Measurements from ENCODE around the gene PGAP6.
"Not testable (repeated sequence)": the region's sequence is repeated elsewhere in the genome, so short reads cannot be mapped to it uniquely, and the experiment has no call there.

PGAP6 gene

DNA sequence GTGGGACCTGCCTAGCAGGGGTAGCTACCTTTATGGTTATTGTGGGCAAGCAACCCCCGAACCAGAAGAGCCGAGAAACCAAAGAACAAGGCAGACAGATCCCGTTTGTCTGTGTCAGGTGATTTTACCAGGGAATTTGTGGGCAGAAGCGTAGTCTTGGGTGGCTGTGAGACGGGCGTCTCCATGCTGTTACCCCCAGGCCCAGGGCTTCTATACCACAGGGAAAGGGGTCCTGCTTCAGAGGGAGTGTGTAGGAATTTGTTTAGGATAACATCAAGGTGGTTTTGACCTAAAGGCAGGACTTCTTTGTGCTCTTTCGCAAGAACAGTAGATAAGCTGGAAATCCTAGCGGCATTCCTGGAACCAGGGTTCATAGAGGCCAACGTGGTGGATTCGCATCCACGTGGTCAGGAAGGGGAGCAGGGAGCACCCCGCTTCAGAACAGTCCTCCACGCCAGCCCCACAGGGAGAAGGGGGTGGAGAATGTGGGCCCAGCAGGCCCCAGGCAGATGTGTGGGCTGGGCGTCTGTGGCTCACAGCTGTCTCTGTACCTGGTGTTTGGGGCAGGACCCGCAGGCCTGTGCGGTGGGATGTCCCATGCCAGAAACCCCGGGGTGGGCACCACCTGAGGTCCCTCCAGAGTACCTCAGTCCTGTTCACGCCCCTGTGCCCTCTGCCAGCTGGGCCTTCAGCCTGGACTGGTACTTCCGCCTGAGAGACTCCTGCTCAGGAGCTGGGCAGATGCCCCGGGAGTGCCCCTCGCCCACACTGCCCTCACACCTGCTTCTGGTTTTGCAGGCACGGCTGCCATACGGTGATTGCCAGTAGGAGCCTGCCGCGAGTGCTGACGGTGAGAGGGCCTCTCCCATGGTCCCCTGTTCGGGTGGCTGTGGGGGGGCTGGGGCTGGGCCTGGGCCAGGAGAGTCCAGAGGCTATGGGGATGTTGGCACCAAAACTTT lies 24.0 kb upstream of the PGAP6 start:
- peak overlapping the region in 1 of 21 experiments; percentile 37 for H3K27ac ChIP-seq
- no peak overlapping the region for H3K4me3 ChIP-seq

DNA sequence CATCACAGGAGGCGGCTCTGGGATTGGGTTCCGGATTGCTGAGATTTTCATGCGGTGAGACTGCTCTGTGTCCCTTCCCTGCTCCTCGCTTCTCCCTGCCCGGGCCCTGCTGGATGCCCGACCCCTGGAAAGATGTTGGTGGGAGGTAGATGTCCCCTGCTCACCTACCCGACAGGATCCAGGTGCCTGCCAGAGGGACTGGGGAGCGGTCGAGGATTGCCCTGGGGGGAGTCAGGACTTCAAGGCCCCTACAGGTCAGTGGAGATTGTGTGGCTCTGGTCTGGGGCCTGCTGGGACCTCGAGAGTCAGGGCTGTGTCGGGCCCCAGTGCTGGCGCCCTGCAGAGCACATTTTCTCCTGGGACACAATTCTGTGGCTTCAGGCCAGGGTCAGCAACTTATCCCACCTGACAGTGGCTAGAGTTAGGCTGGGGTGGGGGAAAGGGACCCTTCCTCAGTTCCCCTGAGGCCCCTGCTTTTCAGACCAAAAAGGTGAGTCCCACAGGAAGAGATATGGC lies 23.3 kb upstream of the PGAP6 start:
- Histone ChIP-seq H3K27ac (peak overlapping the region in 1 of 21 experiments; percentile 37), H3K4me3 (no peak overlapping the region)

DNA sequence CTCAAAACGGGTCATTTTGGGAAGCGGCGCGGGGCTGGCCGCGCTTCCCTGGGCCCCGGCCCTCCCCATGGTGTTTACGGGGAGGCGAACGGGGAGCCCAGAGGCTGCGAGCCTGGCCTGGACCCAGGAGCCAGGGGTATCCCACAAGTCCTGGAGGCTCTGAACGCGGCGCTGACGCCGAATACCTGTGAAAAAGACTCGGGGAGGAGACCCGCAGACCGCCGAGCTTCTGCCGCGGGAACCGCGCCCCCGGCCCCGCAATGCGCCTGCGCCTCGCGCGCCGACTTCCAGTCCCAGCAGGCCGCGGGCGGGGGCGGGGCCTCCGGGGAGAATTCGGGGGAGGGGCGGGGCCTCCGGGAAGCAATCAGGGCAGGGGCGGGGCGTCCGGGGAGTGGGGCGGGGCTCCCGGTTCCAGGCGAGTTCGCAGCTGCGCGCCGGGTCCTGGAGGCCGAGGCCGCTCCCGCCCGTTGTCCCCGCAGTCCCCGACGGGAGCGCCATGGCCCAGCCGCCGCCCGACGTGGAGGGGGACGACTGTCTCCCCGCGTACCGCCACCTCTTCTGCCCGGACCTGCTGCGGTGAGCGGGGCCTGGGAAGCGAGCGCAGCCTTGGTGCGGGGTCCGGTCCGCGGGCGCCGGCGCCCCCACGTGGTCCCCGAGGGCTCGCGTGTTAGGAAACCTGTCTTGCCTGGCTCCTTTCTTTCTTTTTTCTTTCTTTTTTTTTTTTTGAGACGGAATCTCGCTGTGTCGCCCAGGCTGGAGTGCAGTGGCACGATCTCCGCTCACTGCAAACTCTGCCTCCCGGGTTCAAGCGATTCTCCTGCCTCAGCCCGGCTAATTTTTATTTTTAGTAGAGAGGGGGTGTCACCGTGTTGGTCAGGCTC lies 19.9 kb upstream of the PGAP6 start, which contains the start of gene DECR2:
TSS of gene DECR2 (plus strand) at position 418 of the 881 bp plus-strand sequence. CDS start at position 497, 79 bp downstream.
- H3K4me3 ChIP-seq = peak within 1 kb of the TSS; percentile 61 to 90 (median 75)
- H3K27ac ChIP-seq = peak within 1 kb of the TSS; percentile 59 to 93 (median 87)

DNA sequence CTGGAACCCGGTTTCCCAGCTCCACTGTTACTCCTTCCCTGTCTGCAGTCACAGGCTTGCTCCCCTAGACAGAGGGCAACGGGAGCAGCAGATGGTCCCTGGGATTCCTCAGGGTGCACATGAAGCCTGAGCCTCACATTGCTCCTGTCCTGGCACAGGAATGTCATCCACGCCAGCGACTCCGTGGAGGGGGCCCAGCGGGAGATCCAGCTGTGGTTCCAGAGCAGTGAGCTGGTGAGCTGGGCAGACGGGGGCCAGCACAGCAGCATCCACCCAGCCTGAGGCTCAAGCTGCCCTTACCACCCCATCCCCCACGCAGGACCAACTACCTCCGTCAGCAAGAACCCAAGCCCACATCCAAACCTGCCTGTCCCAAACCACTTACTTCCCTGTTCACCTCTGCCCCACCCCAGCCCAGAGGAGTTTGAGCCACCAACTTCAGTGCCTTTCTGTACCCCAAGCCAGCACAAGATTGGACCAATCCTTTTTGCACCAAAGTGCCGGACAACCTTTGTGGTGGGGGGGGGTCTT lies 18.3 kb upstream of the PGAP6 start:
- peak overlapping the region in 2 of 7 experiments; percentile 61 to 81 for H3K4me3 ChIP-seq
- H3K27ac ChIP-seq = peak overlapping the region in 17 of 21 experiments; percentile 83 to 93 (median 88)

DNA sequence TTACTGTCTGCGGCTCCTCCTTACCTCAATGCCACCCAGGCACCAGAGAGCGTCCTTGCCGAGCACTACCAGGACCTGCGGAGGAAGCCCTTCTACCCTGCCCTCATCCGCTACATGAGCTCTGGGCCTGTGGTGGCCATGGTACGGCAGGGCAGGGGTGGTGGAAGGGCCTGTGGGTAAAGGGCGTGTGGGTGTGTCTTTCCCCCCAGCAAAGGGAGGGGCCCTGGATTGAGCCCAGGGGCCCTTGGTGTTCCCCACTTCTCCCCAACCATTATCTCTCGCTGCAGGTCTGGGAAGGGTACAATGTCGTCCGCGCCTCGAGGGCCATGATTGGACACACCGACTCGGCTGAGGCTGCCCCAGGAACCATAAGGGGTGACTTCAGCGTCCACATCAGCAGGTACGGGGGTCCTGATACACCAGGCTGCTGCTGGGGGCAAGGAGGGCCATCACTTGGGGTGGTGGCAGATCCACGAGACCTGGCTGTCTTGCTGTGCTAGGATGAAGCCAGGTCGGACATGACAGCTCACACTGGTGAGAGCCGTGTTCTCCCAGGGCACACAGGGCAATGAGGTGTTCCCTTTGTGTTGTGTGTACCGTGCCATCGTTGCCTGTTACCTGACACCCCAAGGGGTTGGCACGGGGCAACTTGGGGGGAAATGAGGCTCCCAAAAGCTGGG lies 17.7 kb upstream of the PGAP6 start:
- Histone ChIP-seq H3K4me3 (no peak overlapping the region), H3K27ac (peak overlapping the region in 5 of 21 experiments; percentile 40 to 89 (median 87))

DNA sequence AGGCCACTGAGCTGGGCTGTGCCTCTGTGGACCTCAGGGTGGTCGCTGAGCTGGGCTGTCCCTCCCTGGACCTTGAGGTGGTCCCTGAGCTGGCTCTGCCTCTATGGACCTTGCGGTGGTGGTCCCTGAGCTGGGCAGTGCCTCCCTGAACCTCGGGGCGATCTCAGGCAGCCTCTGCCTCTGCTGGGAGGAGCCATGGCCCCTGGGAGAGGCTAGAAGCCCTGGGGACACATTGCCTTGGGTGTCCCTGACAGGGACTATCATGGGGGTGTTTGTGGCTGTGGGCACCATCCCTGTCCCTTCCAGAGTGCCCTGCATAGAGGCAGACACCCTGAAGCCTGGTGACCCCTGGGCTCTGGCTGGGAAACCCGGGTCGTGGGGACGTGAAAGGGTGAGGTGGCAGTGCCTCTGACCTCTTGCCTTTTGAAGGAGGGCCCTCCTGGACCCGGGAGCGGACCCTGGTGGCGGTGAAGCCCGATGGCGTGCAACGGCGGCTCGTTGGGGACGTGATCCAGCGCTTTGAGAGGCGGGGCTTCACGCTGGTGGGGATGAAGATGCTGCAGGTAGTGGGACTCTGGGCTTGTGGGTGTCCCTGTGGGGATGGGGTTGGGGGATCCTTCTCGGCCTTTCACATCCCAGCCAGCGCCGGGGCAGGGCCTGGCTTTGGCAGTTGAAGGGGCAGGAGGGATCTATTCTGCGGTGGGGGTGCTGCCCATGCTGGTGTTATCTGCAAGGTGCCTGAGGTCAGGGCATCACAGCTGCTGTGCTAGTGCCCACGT lies 17.0 kb upstream of the PGAP6 start:
- peak overlapping the region in 7 of 21 experiments; percentile 32 to 82 (median 57) for H3K27ac ChIP-seq

DNA sequence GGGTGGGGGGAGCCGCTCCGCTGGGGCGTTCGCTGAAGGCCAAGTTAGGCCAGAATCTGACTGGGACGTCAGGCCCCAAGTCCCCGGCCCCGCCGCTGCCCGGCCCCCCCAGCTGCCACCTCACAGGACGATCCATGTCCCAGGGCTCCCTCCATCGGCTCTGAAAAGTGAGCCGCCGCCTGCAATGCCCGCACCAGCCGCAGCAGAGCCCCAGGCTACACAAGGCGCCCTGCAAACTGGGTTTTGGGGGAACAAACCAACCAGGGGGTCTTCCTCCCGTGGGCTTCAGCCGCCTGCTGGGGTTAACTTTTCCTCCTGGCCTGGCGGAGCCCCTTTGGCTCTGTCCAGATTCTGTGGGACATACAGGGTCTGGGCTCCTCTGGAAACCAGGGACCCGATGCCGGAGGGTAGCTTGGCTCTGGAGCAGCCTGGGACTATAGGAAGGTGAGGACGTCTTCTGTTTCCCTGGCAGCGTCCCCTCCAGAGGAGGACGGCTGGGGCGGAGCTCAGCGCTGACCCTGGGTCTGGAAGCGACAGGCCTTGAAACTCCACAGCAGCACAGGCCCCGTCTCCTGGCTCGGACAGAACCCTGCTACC lies 16.1 kb upstream of the PGAP6 start:
- Histone ChIP-seq H3K27ac (peak overlapping the region in 10 of 21 experiments; percentile 5 to 82 (median 73)), H3K4me3 (peak overlapping the region in 3 of 7 experiments; percentile 59 to 71 (median 63))

More for the DNA sequence above, 17.0 kb upstream of the PGAP6 start:
- no peak overlapping the region for H3K4me3 ChIP-seq

DNA sequence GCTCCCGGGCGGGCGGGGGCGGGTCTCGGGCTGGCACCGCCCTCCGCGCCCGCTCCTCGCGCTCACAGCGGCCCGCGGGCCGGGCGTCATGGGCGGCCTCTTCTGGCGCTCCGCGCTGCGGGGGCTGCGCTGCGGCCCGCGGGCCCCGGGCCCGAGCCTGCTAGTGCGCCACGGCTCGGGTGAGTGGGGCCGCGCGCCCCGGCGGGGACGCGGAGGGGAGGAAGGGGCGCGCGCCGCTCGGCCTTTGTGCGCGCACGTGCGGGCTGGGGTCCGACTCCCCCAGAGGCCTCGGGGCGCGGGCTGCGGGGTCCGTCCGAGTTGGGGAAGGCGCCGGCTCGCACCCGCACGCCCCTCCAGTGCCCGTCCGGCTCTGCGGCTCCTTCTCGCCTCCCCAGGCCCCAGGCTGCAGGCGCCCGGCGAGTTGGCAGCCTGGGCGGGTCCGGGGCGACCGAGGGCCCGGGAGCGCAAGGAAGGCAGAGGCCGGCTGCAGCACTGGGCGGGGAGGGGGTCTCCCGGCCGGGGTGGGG lies 15.4 kb upstream of the PGAP6 start, which contains the start of gene NME4:
TSS of gene NME4 (plus strand) at position 65 of the 527 bp plus-strand sequence. CDS start at position 89, 24 bp downstream.
- Histone ChIP-seq H3K4me3 (peak within 1 kb of the TSS; percentile 42 to 71 (median 59)), H3K27ac (peak within 1 kb of the TSS in 20 of 21 experiments; percentile 26 to 82 (median 75))

DNA sequence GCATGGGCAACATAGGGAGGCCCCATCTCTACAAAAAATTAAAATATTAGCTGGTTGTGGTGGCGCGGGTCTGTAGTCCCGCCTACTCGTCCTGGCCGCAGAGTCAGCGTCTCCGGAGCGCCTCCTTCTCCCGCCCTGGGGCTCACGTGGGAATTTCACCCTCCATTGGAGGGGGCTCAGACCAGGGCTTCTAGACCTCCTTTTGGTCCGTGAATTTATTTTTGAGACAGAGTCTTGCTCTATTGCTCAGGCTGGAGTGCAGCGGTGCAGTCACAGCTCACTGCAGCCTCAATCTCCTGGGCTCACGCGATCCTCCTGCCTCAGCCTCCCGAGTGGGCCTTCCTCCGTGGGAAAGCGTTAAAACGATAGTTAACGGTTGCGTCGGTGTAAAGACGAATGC lies 14.8 kb upstream of the PGAP6 start:
- peak overlapping the region; percentile 23 to 71 (median 59) for H3K4me3 ChIP-seq
- peak overlapping the region in 10 of 21 experiments; percentile 22 to 82 (median 73) for H3K27ac ChIP-seq

DNA sequence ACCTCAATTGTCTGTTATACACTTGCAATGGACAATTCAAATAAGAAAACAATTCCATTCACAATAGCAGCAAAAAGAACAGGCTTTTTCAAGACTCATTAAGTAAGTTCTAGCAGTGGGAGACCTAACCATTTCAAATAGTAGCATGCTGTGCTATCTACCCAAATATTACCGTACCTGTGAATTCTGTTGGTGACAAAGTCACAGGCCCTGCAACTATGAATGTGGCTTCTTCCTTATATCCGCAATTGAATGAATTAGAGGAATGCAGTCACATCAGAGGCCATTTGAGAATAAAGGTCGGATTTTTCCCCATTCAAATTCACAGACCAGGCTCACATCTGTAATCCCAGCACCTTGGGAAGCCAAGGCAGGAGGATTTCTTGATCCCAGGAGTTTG lies 14.4 kb upstream of the PGAP6 start:
- H3K27ac ChIP-seq = peak overlapping the region in 8 of 21 experiments; percentile 6 to 82 (median 66)
- no peak overlapping the region for H3K4me3 ChIP-seq

DNA sequence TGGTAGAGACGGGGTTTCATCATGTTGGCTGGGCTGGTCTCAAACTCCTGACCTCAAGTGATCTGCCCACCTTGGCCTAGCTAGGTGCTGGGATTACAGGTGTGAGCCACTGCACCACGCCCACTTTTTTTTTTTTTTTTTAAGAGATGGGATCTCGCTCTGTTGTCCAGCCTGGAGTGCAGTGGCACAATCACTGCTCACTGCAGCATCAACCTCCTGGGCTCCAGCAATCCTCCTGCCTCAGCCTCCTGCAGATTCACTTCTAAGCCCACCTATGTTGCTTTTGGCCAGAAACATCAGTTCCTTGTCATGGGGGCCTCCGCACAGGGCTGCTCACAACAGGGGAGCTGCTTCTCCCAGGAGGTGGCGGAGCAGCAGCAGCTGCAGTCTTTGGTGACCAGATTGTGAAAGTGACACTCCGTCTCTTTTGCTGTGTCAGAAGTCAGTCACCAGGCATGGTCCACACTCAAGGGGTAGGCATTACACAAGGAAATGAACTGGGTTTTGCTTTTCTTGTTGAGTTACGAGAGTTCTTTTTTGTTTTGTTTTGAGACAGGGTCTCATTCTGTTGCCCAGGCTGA lies 10.8 kb upstream of the PGAP6 start:
- Histone ChIP-seq H3K4me3 (no peak overlapping the region), H3K27ac (no peak overlapping the region)

DNA sequence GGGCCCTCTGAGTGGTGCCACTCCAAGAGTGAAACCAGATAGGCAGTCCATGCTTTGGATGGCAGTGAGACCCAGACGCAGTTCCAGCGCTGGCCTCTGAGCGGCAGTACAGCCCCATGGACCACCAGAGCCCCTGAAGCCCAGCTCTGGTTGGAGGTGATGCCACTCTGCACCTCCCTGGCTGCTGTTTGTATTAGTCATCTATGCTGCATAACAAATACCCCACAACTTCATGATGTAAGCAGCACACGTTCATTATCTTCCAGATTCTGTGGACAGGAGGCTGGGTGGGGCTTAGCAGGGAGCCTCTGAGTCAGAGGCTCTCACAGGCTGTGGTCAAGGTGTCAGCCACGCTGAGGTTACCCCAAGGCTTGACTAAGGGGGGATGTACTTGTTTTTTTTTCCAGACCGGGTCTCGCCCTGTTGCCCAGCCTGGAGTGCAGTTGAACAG lies 10.1 kb upstream of the PGAP6 start:
- Histone ChIP-seq H3K4me3 (no peak overlapping the region), H3K27ac (no peak overlapping the region)

DNA sequence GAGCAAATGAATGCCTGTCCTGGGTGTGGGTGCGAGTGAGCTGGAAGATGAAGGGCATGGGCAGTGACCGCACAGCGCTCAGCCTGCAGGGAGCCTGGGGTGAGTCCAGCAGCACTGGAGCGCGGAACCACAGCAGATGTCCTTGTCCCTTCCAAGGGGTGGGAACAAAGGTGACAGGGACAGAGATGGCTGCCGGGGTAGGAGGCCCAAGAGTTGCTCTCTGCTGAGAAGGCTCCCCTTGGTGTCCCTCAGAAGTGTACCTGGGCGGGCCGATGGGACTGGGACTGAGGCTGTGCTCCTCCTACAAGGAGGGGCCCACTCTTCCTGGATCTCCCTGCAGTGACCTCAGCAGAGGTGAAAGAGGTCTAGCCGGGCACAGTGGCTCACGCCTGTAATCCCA lies 7.6 kb upstream of the PGAP6 start:
- Histone ChIP-seq H3K4me3 (no peak overlapping the region), H3K27ac (no peak overlapping the region)

DNA sequence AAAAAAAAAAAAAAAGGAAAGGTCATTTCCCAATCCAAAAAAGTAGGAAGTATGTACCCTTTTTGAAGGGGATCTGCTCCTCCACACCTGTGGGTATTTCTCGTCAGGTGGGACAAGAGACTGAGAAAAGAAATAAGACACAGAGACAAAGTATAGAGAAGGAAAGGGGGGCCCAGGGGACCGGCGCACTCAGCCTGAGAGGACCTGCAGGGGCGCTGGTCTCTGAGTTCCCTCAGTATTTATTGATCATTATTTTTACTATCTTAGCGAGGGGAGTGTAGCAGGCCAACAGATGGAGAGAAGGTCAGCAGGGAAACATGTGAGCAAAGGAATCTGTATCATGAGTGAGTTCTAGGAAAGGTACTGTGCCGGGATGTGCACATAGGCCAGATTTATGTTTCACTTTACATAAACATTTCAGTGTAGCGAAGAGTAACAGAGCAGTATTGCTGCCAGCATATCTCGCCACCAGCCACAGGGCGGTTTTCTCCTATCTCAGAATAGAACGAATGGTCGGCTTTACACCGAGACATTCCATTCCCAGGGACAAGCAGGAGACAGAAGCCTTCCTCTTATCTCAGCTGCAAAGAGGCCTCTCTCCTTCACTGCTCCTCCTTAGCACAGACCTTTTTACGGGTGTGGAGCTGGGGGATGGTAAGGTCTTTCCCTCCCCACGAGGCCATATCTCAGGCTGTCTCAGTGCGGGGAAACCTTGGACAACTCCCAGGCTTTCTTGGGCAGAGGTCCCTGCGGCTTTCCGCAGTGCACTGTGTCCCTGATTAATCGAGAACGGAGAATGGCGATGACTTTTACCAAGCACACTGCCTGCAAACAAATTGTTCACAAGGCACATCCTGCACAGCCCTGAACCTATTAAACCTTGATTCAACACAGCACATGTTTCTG lies 6.2 kb upstream of the PGAP6 start:
- not testable (repeated sequence) for H3K4me3 ChIP-seq, H3K27ac ChIP-seq

DNA sequence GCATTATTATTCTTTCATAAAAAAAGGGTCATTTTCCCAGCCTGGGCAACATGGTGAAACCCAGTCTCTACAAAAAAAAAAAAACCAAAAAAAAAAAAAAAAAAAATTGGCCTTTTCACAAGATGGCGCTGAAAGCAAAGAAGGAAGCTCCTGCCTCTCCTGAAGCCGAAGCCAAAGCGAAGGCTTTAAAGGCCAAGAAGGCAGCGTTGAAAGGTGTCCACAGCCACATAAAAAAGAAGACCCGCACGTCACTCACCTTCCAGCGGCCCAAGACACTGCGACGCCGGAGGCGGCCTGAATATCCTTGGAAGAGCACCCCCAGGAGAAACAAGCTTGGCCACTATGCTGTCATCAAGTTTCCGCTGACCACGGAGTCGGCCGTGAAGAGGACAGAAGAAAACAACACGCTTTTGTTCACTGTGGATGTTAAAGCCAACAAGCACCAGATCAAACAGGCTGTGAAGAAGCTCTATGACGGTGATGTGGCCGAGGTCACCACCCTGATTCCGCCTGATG lies 4.9 kb upstream of the PGAP6 start:
- H3K27ac ChIP-seq = no peak overlapping the region
- no peak overlapping the region for H3K4me3 ChIP-seq

Data from skin epidermis (tissue), 12 donors.